Tibial nerve (tissue), 4 donors: ENCODE data around the gene PTGDS. TPM values are rescaled to one million over a fixed set of nuclear protein-coding genes. Genes with fewer than 3 reads are reported as not detected.

Experiments
- DNase-seq, 2 donors: peaks; one replicate each; pipeline ENCODE4 v3.0.0-alpha.2; 2019; ENCODE audit warnings: low spot score in 2 of 2
- H3K27ac ChIP-seq, 4 donors: fragments of 200-600 bp; sonication (generic) in 3 of 4; one replicate each; pipeline ENCODE4 v1.5.1; 2017 to 2019; ENCODE audit warnings: mild to moderate bottlenecking in 1 of 4
- H3K27me3 ChIP-seq, 2 donors: fragments of 200-600 bp; sonication (generic) in 1 of 2; one replicate each; pipeline versions ENCODE4 v1.5.1 to v1.6.0; 2017 to 2019
- H3K36me3 ChIP-seq, 3 donors: fragments of 200-600 bp; sonication (generic); one replicate each; pipeline ENCODE4 v1.5.1; 2018 to 2019
- H3K4me1 ChIP-seq, 4 donors: fragments of 200-600 bp; sonication (generic) in 3 of 4; one replicate each; pipeline ENCODE4 v1.5.1; 2017 to 2019
- H3K4me3 ChIP-seq, 4 donors: fragments of 200-600 bp; sonication (generic) in 3 of 4; one replicate each; pipeline ENCODE4 v1.5.1; 2017 to 2019; ENCODE audit warnings: mild to moderate bottlenecking in 1 of 4, moderate library complexity in 1 of 4
- H3K9me3 ChIP-seq, 4 donors: fragments of 200-600 bp; sonication (generic) in 3 of 4; one replicate each; pipeline ENCODE4 v1.5.1; 2017 to 2019
- EP300 ChIP-seq, 2 donors: sonication (generic); formaldehyde crosslinking; IDR thresholded peaks; one replicate each; pipeline ENCODE4 v1.6.1; 2017; ENCODE audit warnings: antibody characterized with exemption in 2 of 2, mild to moderate bottlenecking in 1 of 2
- POLR2A ChIP-seq, 2 donors: fragments of 450-650 bp; IDR thresholded peaks; one replicate each; pipeline ENCODE4 v1.6.1; 2017; ENCODE audit warnings: antibody characterized with exemption in 2 of 2, mild to moderate bottlenecking in 2 of 2, moderate library complexity in 2 of 2
- WGBS, 2 donors: methylation state at CpG; one replicate each; pipeline ENCODE4 v1.1.5; 2018; 5-methylcytosine and 5-hydroxymethylcytosine counted together
- total RNA-seq, 4 donors: library from RNA; depleted of rRNA; stranded (reverse); fragments of >200 nt; gene quantifications; one replicate each; pipeline ENCODE4 v1.1.0, GENCODE V29; 2016
- TF ChIP-seq, protein P1 (sequence below), 5 experiments: fragments of 200-600 bp in 3 of 5; fragments of 450-650 bp in 2 of 5; sonication (generic) in 3 of 5; IDR thresholded peaks; one replicate each; pipeline ENCODE4 v1.5.1; 2016 to 2019; ENCODE audit warnings: antibody characterized with exemption in 5 of 5, mild to moderate bottlenecking in 3 of 5, moderate library complexity in 2 of 5

PTGDS gene
- total RNA-seq, 4 donors from 2014 or later = 1,059 to 8,972 (median 6,550) TPM

DNA sequence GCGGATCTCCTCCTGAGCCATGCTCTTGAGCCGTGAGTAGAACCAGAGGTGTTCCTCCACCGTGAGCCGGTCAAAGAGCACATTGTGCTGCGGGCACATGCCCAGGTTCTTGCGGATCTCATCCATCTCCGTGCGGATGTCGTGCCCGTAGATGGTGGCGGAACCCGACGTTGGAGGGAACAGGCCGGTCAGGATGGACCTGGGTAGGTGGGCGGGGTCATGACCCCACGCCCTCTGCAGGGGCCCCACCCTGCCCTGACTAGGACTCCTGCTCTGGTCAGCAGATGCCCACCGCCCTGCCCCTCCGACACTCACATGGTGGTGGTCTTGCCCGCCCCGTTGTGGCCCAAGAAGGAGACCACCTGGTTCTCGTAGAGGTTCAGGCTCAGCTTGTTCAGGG, 38.7 kb downstream of the PTGDS start:
- TF ChIP-seq, protein P1, sequence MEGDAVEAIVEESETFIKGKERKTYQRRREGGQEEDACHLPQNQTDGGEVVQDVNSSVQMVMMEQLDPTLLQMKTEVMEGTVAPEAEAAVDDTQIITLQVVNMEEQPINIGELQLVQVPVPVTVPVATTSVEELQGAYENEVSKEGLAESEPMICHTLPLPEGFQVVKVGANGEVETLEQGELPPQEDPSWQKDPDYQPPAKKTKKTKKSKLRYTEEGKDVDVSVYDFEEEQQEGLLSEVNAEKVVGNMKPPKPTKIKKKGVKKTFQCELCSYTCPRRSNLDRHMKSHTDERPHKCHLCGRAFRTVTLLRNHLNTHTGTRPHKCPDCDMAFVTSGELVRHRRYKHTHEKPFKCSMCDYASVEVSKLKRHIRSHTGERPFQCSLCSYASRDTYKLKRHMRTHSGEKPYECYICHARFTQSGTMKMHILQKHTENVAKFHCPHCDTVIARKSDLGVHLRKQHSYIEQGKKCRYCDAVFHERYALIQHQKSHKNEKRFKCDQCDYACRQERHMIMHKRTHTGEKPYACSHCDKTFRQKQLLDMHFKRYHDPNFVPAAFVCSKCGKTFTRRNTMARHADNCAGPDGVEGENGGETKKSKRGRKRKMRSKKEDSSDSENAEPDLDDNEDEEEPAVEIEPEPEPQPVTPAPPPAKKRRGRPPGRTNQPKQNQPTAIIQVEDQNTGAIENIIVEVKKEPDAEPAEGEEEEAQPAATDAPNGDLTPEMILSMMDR (IDR thresholded peaks at IDR 0.05) = no peak
- no peak for TF ChIP-seq POLR2A (IDR thresholded peaks at IDR 0.05)
- TF ChIP-seq EP300 (IDR thresholded peaks at IDR 0.05) = no peak
- no peaks in the 10 kb centered on the region for H3K9me3 ChIP-seq
- no peak for DNase-seq
- no peaks in the 10 kb centered on the region for H3K27me3 ChIP-seq
- no peak overlapping the region for H3K4me3 ChIP-seq
- H3K36me3 ChIP-seq = peaks cover 4 to 100% (median 25%) of the 10 kb centered on the region in 3 donors
- 93 to 96% methylated on average over 18 to 20 of the region's 21 CpGs for WGBS, 2 donors
- H3K4me1 ChIP-seq = peaks cover 0 to 4% (median 0%) of the 10 kb centered on the region in 4 donors
- no peak overlapping the region for H3K27ac ChIP-seq

DNA sequence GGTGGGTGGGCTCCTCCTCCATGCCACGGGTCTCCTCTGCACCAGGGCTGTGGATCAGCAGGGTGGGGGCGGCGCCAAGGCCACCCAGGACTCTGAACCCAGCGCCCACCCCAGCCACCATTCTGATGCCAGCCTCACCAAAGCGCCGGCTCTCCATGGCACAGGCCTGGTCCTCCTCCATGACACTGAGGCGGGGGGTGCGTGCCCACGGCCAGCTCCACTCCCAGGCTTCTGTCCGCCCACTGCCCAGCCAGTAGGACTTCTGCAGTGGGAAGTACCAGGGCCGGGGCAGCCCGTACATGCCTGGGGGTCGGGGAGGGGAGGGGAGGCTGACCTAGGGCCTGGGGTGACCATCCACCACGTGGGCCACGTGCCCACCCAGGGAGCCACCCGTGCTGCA, 39.1 kb downstream of the PTGDS start:
- 85 to 92% methylated on average over 2 to 4 of the region's 16 CpGs for WGBS, 2 donors
- Histone ChIP-seq H3K4me3 (no peak overlapping the region), H3K4me1 (peaks cover 0 to 4% (median 0%) of the 10 kb centered on the region in 4 donors), H3K9me3 (no peaks in the 10 kb centered on the region), H3K27me3 (no peaks in the 10 kb centered on the region), H3K36me3 (peaks cover 4 to 100% (median 20%) of the 10 kb centered on the region in 3 donors), H3K27ac (no peak overlapping the region)
- TF ChIP-seq EP300 (IDR thresholded peaks at IDR 0.05) (no peak), POLR2A (IDR thresholded peaks at IDR 0.05) (no peak)
- TF ChIP-seq, protein P1 (IDR thresholded peaks at IDR 0.05) = no peak
- no peak for DNase-seq

DNA sequence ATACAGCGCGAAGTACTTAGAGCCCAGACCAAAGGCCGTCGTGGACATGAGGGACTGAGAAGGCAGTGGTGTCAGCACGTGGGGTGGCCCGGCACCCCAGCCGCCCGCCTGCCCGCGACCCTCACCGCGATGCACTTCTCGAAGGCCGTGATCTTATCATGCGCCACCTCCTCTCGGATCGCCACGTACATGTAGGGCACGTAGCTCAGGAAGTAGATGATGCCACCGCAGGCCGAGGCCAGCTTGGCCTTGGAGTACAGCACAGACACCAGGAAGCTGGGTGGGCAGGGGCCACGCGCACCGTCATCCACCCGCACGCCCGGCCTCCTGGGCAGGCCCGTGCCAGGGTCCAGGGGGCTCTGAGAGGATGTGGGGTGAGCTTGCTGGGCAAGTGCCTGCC, 39.8 kb downstream of the PTGDS start:
- no peaks in the 10 kb centered on the region for H3K9me3 ChIP-seq
- WGBS, 2 donors = 96 to 97% methylated on average over 27 to 28 of the region's 28 CpGs
- no peak for DNase-seq
- no peak overlapping the region for H3K4me3 ChIP-seq
- TF ChIP-seq POLR2A (IDR thresholded peaks at IDR 0.05) (no peak), EP300 (IDR thresholded peaks at IDR 0.05) (no peak)
- TF ChIP-seq, protein P1 (IDR thresholded peaks at IDR 0.05) = no peak
- H3K27me3 ChIP-seq = no peaks in the 10 kb centered on the region
- H3K27ac ChIP-seq = no peak overlapping the region
- peaks cover 4 to 98% (median 14%) of the 10 kb centered on the region in 3 donors for H3K36me3 ChIP-seq
- peaks cover 0 to 4% (median under 1%) of the 10 kb centered on the region in 4 donors for H3K4me1 ChIP-seq

DNA sequence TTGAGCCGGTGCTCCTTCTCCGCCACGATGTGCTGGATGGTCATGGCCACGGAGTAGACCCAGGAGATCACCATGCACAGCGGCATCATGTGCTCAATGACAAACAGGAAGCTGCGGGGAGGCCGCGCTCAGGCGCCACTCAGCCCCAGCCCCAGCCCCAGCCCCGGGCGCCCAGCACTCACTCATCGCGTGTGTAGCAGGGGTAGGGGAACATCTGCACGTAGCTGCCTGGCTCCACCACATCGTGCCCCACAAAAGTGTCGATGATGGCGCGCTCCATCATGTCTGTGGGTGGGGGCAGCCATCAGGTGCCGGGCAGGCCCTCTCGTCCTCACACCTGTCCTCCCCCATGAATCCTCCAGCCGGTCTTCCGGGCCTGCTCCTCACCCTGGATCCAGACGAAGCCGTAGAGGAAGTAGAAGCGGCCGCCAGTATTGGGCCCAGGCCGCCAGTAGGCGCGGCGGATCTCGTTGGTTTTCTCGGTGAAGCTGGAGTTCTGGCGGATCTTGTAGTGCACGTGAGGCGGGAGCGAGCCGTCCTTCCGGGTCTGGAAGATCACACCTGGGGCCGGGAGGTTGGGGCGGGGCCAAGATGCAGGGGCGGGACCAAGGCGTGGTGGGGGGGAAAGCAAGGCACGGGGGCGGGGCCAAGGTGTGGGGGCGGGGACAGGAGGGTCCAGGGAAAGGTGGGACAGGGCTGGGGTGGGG, 40.6 kb downstream of the PTGDS start:
- WGBS, 2 donors = 94 to 95% methylated on average over 32 to 37 of the region's 45 CpGs
- TF ChIP-seq, protein P1 (IDR thresholded peaks at IDR 0.05) = no peak
- Histone ChIP-seq H3K36me3 (peaks cover 4 to 96% (median 13%) of the 10 kb centered on the region in 3 donors), H3K9me3 (no peaks in the 10 kb centered on the region), H3K4me3 (no peak overlapping the region), H3K27ac (no peak overlapping the region), H3K4me1 (peaks cover 0 to 13% (median 8%) of the 10 kb centered on the region in 4 donors), H3K27me3 (no peaks in the 10 kb centered on the region)
- DNase-seq = no peak

DNA sequence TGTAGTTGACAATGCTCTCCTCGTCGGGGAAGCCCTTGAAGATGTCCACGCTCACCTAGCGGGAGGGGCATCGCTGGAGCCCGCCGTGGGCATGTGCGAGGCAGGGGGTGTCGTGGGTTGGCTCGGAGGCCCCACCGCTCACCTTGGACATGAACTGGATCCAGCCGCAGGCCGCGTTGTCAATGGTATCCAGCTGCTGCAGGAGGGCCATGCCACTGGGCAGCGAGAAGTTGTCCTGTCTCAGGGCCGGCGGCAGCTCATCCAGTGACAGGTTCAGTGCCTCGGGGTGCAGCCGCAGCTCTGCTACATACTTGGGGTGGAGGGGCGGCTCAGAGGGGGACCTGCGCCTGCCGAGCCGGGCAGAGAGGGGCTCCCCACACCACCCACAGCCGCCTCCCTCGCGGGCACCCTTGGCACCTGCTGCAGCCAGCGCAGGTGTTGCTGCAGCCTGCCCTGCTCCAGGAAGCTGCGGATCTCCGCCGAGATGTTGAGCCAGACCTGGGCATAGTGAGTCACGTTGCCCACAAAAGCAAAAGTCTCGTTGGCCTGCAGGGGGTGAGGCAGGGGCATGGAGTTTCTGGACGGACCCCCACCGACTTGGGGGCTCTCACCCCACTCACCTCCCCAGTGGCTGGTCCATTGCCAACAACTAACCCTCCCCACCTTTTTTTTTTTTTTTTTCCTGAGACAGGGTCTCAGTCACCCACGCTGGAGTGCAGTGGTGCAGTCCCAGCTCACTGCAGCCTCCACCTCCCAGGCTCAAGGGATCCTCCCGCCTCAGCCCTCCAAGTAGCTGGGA, 41.7 kb downstream of the PTGDS start:
- Histone ChIP-seq H3K27me3 (no peaks in the 10 kb centered on the region), H3K4me1 (peaks cover 0 to 23% (median 18%) of the 10 kb centered on the region in 4 donors), H3K36me3 (peaks cover 4 to 86% (median 13%) of the 10 kb centered on the region in 3 donors), H3K4me3 (no peak overlapping the region), H3K9me3 (no peaks in the 10 kb centered on the region), H3K27ac (no peak overlapping the region)
- 91 to 92% methylated on average over 21 to 32 of the region's 36 CpGs for WGBS, 2 donors
- TF ChIP-seq EP300 (IDR thresholded peaks at IDR 0.05) = no peak
- TF ChIP-seq POLR2A (IDR thresholded peaks at IDR 0.05) = no peak
- TF ChIP-seq, protein P1 (IDR thresholded peaks at IDR 0.05) = no peak
- no peak for DNase-seq
